Lower lobe of right lung (tissue), 2 donors: ENCODE results near the gene FEZF1. TPM values are rescaled to one million over a fixed set of nuclear protein-coding genes. Genes with fewer than 3 reads are reported as not detected.

Source experiments
- ATAC-seq, 2 donors: fragments of 200-7000 bp; cut with Tn5 transposase; one replicate each; pipeline ENCODE4 v1.9.1; 2020 to 2022; ENCODE audit warnings: mild to moderate bottlenecking in 2 of 2, moderate library complexity in 2 of 2
- DNase-seq: peaks from one replicate; pipeline ENCODE4 v3.0.0-alpha.2; 2020
- H3K27ac ChIP-seq: fragments of 200-600 bp; one replicate; pipeline ENCODE4 v1.8.0; 2022
- H3K27me3 ChIP-seq: fragments of 200-600 bp; one replicate; pipeline ENCODE4 v1.8.0; 2022; ENCODE audit warnings: low read depth
- H3K36me3 ChIP-seq: fragments of 200-600 bp; one replicate; pipeline ENCODE4 v1.8.0; 2022; ENCODE audit warnings: mild to moderate bottlenecking
- H3K4me1 ChIP-seq: fragments of 200-600 bp; one replicate; pipeline ENCODE4 v1.8.0; 2022
- H3K4me3 ChIP-seq: fragments of 200-600 bp; one replicate; pipeline ENCODE4 v1.8.0; 2022; ENCODE audit warnings: mild to moderate bottlenecking
- H3K9me3 ChIP-seq: fragments of 200-600 bp; one replicate; pipeline ENCODE4 v1.8.0; 2022
- intact Hi-C: fragments of 100-400 bp; cut with DNase I; formaldehyde crosslinking; loops from one replicate; pipeline ENCODE4 v1.11.0; 2022
- total RNA-seq: library from RNA; stranded (reverse); fragmentation: NEBNext Ultra II Directional; extraction: Animal tissue kit (Norgen Biotek cat#: 25700); gene quantifications from one replicate; pipeline ENCODE4 v1.2.1, GENCODE V29; 2021
- TF ChIP-seq, protein P1 (sequence below): fragments of 200-600 bp; IDR thresholded peaks from one replicate; pipeline ENCODE4 v1.8.0; 2022; ENCODE audit warnings: antibody characterized with exemption, mild to moderate bottlenecking
- donor health status: DM: no; HTN: yes; CAD: no; lungs with severe emphysema.

FEZF1 gene
- total RNA-seq, 1 donor from 2014 or later, result not detected

DNA sequence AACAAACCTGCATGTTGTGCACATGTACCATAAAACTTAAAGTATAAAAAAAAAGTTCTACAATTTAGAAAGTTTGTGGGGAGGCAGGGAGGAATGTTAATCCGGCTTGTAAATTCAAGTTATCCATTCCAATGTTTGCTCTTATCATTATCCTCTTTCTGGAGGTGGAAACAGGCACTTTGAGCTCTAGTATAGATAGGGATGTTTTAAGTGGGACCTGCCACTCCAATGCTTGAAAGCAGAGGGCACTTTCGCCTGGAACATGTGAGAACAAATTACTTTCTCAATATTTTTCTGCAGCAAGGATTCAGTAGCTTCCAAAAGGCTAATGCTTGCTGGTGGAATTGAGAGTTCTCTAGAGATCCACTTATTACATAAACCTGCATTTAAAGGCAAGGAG, 45.6 kb downstream of the FEZF1 start:
- H3K27ac ChIP-seq, result no peak overlapping the region
- DNase-seq (no peak), ATAC-seq (no peak)
- no peaks in the 10 kb centered on the region for H3K36me3 ChIP-seq
- peaks cover 5% of the 10 kb centered on the region for H3K27me3 ChIP-seq
- TF ChIP-seq, protein P1, sequence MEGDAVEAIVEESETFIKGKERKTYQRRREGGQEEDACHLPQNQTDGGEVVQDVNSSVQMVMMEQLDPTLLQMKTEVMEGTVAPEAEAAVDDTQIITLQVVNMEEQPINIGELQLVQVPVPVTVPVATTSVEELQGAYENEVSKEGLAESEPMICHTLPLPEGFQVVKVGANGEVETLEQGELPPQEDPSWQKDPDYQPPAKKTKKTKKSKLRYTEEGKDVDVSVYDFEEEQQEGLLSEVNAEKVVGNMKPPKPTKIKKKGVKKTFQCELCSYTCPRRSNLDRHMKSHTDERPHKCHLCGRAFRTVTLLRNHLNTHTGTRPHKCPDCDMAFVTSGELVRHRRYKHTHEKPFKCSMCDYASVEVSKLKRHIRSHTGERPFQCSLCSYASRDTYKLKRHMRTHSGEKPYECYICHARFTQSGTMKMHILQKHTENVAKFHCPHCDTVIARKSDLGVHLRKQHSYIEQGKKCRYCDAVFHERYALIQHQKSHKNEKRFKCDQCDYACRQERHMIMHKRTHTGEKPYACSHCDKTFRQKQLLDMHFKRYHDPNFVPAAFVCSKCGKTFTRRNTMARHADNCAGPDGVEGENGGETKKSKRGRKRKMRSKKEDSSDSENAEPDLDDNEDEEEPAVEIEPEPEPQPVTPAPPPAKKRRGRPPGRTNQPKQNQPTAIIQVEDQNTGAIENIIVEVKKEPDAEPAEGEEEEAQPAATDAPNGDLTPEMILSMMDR, result no peak
- no peaks in the 10 kb centered on the region for H3K4me1 ChIP-seq
- H3K4me3 ChIP-seq, result no peak overlapping the region
- no peaks in the 10 kb centered on the region for H3K9me3 ChIP-seq
- intact Hi-C loops, result no loop called here

DNA sequence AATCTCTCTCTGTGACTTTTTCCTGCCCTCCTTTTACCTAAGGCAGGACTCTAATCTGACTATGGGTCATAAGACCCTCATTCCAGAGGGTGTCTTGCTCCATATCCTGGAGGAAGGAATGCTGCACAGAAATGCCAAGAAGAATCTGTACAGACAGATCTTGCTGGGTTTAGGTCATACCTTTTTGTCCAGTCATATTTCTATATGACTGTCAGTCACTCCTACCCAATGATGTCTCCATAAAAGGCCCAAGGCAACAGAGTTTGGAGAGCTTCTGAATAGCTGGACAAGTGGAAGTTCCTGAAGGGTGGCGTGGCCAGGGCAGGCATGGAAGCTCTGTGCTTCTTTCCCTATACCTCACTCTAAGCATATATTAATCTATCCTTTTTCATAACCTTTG, 47.5 kb downstream of the FEZF1 start:
- no peak for ATAC-seq
- H3K36me3 ChIP-seq, result no peaks in the 10 kb centered on the region
- no peak overlapping the region for H3K27ac ChIP-seq
- no peak for DNase-seq
- H3K9me3 ChIP-seq, result no peaks in the 10 kb centered on the region
- TF ChIP-seq, protein P1, result no peak
- intact Hi-C loops, result no loop called here
- no peaks in the 10 kb centered on the region for H3K4me1 ChIP-seq
- H3K27me3 ChIP-seq, result peaks cover 5% of the 10 kb centered on the region
- no peak overlapping the region for H3K4me3 ChIP-seq

DNA sequence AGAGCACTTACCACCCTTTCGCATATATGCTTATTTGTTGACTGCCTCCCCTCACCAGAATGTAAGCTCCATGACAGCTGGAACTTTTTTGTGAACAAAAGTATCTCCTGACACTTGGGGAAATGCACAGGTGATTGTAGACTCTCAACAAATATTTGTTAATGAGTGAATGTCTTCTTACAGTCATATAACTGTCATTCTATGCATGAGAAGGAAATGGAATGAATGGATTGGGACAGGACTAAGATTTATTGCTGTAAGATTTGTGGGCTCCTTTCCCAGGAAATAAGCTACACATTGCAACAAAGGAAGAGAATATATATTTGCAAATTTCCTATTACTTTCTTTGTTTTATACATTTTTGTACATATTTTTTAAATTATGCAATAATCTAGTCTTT, 48.5 kb downstream of the FEZF1 start:
- H3K4me3 ChIP-seq, result no peak overlapping the region
- H3K36me3 ChIP-seq, result no peaks in the 10 kb centered on the region
- no peak for DNase-seq
- TF ChIP-seq, protein P1, result no peak
- intact Hi-C loops, result no loop called here
- no peaks in the 10 kb centered on the region for H3K9me3 ChIP-seq
- no peak overlapping the region for H3K27ac ChIP-seq
- H3K4me1 ChIP-seq, result no peaks in the 10 kb centered on the region
- peaks cover 5% of the 10 kb centered on the region for H3K27me3 ChIP-seq
- ATAC-seq, result no peak

DNA sequence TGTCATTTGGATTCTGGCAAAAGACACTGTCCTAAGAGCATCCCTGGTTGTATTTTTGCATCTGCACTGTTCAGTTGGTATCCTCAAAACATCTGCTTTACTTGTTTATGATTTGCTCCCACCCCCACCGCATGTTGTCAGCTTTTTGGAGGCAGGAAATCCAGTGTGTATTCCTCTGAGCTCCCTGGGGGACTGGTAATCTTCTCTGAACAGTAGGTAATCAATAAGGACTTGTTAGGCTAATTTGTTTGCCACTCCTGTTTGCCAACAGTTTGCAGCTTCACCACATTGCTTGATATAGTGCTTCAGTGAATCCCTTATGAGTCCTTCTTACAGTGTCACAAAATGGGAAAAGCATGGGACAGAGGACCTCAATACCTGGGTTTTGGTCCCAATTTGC, 49.1 kb downstream of the FEZF1 start:
- ATAC-seq (no peak), DNase-seq (no peak)
- peaks cover 4% of the 10 kb centered on the region for H3K27me3 ChIP-seq
- TF ChIP-seq, protein P1, result no peak
- H3K36me3 ChIP-seq, result no peaks in the 10 kb centered on the region
- no peaks in the 10 kb centered on the region for H3K9me3 ChIP-seq
- H3K27ac ChIP-seq, result no peak overlapping the region
- intact Hi-C loops, result no loop called here
- no peak overlapping the region for H3K4me3 ChIP-seq
- no peaks in the 10 kb centered on the region for H3K4me1 ChIP-seq

Other genes with a start within 250 kb of the FEZF1 start
- 24.2 TPM for gene AASS, start 160.5 kb downstream of the FEZF1 start, total RNA-seq